B cell (primary cell): ENCODE results near the gene RPTOR.

ENCODE experiments used
- CTCF ChIP-seq: fragments of 200-600 bp; IDR thresholded peaks from one replicate; pipeline ENCODE4 v1.8.0; 2022; ENCODE audit warnings: antibody characterized with exemption, mild to moderate bottlenecking
- EZH2 ChIP-seq: IDR thresholded peaks from 2 replicates; pipeline ENCODE4 v1.6.1; 2012; ENCODE audit warnings: borderline replicate concordance, low read depth, mild to moderate bottlenecking, moderate library complexity, low read length; ENCODE audit not compliant: insufficient read depth, poor library complexity, severe bottlenecking

- TF ChIP-seq CTCF = no peak
- no peak for TF ChIP-seq EZH2
Measured at GRCh38 chr17:80909635-80910034, 365.0 kb downstream of the RPTOR start.
